Measurements from ENCODE around the gene LCN15.

LCN15 gene

GRCh38 chr9:136754059-136754572 lies 10.2 kb downstream of the LCN15 start:
- no peak for DNase-seq

GRCh38 chr9:136753371-136754058 lies 10.8 kb downstream of the LCN15 start:
- DNase-seq: no peak

- DNase-seq: no peak
Observed at GRCh38 chr9:136751814-136752213, 12.5 kb downstream of the LCN15 start.

- DNase-seq: no peak
Observed at GRCh38 chr9:136751244-136751643, 13.1 kb downstream of the LCN15 start.

GRCh38 chr9:136750526-136750925 lies 13.8 kb downstream of the LCN15 start:
- no peak for DNase-seq

GRCh38 chr9:136748666-136749611 lies 15.4 kb downstream of the LCN15 start:
- no peak for DNase-seq

GRCh38 chr9:136748201-136748600 lies 16.1 kb downstream of the LCN15 start, which contains the start of gene LCN6:
LCN6 (minus strand) TSS chr9:136748525; CDS start chr9:136748483, 42 bp downstream.
- DNase-seq: no peak

GRCh38 chr9:136747161-136748060 lies 16.9 kb downstream of the LCN15 start:
- DNase-seq: no peak

GRCh38 chr9:136746621-136747020 lies 17.7 kb downstream of the LCN15 start:
- no peak for DNase-seq

GRCh38 chr9:136746155-136746490 lies 18.2 kb downstream of the LCN15 start:
- DNase-seq: no peak

GRCh38 chr9:136745389-136746154 lies 18.7 kb downstream of the LCN15 start:
- DNase-seq: no peak

GRCh38 chr9:136744773-136745172 lies 19.5 kb downstream of the LCN15 start:
- no peak for DNase-seq

GRCh38 chr9:136743639-136744211 lies 20.6 kb downstream of the LCN15 start:
- DNase-seq: no peak

- DNase-seq: no peak
Observed at GRCh38 chr9:136742591-136743391, 21.5 kb downstream of the LCN15 start, which contains the start of gene LCN10. LCN10 (minus strand) TSS chr9:136742940; CDS start chr9:136742903, 37 bp downstream.

GRCh38 chr9:136741883-136742571 lies 22.3 kb downstream of the LCN15 start:
- DNase-seq: no peak

GRCh38 chr9:136740971-136741882 lies 23.1 kb downstream of the LCN15 start:
- DNase-seq: no peak

- DNase-seq: no peak
Observed at GRCh38 chr9:136740491-136740890, 23.8 kb downstream of the LCN15 start.

- no peak for DNase-seq
Observed at GRCh38 chr9:136740069-136740468, 24.2 kb downstream of the LCN15 start.

GRCh38 chr9:136739509-136739908 lies 24.8 kb downstream of the LCN15 start:
- DNase-seq: no peak
